GM18511 (cell line): ENCODE data around the gene BMPR2.
"Not testable (repeated sequence)": the region's sequence is repeated elsewhere in the genome, so short reads cannot be mapped to it uniquely, and the experiment has no call there.

Experiments used
- ATAC-seq: cut with Tn5 transposase; IDR thresholded peaks from one replicate; pipeline ENCODE4 v1.9.1; 2021; ENCODE audit warnings: mild to moderate bottlenecking, moderate library complexity; ENCODE audit not compliant: unreplicated experiment

The BMPR2 gene

DNA sequence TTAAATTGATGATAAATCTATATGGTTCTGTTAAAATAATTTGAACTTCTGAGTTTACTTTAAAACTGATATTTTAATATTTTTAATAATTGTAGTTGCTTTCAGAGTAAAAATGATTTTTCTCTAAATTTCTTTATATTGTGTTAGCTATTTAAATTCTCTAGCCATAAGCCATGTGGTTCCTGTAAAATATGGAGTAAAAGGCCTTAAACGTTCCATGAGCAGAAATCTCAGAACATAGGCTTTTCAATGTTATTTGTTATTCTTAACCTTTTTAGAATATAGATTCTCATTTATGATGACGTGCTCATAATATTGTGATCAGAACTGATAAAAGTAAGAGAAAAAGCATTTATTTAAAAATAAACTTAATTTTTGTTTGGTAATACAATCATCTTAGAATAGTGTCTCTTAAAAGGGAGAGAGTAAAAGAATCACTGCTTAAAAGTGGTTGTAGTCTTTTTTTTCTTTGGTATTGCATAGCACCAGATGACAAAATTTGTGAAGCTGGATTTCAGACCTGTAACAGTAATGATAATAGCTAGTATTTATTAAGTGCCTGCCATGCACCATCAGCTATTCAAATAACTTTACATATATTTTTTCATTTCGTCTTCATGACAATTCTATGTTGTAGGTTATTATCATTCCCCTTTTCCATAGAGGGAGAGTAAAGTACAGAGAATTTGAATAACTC is 2.7 kb downstream of the BMPR2 start:
- no peak for ATAC-seq

DNA sequence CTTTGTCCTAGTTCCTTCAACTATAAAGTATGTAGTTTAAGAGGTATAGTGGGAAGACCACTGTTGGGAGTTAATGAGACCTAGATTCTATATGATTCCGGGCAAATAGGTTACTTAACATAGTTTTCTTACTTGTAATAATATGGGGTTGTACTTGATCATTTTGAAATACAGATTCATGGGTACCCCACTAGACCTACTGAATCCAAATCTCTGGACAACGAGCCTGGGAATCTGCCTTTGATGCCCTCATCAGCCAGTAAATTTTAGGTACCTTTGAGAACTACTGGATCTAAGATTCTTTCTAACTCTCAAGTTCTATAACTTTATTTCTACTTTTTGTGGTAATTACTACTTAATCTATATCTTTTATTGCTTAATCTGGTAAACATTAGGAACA is 6.6 kb downstream of the BMPR2 start:
- ATAC-seq: no peak

DNA sequence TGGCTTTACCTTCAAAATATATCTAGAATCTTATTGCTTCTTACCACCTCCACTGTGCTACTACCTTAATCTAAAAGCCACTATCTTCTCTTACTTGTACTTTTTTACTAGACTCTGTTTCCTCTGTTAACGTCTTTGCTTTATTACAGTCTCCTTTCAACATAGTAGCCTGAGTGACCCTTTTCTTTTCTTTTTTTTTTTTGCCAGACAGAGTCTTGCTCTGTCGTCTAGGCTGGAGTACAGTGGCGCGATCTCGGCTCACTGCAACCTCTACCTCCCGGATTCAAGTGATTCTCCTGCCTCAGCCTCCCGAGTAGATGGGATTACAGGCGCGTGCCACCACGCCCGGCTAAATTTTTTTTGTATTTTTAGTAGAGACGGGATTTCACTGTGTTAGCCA is 10.4 kb downstream of the BMPR2 start:
- not testable (repeated sequence) for ATAC-seq

DNA sequence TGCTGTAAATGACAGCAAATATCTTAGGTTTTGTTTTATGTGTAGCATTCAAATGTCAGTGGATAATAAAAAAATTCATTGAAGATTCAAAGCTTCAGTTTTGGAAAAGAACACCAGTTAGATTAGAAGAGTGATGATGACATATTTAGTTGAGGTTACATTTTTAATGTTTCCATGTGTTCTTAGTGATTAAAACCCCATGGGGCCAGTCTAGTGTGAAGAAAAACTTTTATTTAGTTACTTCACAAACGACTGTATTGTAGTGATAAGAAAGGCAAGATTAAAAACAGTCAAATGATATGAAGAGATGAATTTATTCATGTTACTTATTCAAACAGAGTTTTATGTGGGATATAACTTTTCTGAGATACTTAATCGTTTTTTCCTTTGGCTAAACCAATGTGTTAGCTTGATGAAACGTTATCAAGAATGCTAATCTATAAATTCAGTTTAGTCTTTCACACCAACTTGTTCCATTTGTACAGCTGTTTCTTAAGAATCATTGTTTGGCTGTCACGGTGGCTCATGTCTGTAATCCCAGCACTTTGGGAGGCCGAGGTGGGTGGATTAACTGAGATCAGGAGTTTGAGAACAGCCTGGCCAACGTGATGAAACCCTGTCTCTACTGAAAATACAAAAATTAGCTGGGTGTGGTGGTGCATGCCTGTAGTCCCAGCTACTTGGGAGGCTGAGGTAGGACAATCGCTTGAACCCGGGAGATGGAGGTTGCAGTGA is 11.6 kb downstream of the BMPR2 start:
- no peak for ATAC-seq

DNA sequence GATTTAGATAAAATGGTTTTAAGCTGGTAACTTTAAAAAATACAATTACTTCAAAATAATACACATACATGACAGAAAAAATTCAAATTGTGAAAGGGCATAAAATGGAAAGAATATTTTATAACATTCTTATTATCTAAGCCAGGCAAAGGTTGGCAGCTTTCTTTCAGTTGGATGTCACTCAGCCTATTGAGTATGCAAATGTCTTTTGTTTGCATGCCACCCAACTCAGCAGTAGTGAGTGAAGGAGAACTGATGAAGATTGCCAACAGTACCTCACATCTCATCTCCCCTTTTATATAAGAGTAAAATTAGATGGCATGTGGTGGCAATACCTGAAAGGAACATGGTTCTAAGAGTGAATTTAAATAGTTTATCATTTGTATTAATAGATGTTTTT is 24.8 kb downstream of the BMPR2 start:
- no peak for ATAC-seq

DNA sequence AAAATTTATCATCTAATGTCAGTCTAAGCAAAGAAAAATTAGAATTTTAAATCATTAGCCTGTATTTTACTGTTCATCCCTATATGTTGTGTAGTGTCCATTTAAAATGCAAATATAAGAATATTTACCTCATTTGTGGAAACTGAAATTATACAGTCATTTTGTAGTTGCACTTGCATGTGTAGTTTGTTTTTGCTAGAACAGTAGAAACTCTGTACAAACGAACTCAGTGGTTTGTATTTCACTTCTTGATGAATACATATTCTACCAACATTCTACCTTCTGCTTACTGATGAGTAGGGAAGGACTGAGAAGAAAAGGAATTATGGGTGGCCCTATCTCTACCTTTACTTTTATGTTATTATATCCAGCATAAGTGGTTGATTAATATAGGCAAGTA is 29.7 kb downstream of the BMPR2 start:
- no peak for ATAC-seq

DNA sequence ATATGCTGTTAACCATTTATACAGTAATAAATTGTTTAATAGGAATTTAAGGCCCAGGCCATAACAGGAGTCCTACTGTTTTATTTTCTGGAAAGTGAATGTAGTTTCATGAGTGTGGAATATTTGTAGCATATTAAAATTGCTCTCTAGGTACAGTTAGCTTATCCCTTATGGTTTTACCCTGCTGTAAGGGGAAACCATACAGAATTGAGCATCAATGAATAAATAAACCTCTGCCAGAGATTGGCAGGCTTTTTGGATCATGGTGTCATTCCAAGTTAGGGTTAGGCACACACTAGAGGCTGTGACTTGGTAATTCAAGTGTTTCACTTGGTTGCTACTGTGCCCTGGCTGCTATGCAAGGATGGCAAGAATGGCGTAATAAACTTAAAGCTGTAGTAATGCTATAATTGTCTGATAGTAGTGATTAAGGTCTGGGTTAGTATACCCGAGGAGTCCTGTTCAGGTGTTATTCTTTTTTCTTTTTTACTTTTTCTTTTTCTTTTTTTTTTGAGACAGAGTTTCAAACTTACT is 30.4 kb downstream of the BMPR2 start:
- ATAC-seq: no peak

DNA sequence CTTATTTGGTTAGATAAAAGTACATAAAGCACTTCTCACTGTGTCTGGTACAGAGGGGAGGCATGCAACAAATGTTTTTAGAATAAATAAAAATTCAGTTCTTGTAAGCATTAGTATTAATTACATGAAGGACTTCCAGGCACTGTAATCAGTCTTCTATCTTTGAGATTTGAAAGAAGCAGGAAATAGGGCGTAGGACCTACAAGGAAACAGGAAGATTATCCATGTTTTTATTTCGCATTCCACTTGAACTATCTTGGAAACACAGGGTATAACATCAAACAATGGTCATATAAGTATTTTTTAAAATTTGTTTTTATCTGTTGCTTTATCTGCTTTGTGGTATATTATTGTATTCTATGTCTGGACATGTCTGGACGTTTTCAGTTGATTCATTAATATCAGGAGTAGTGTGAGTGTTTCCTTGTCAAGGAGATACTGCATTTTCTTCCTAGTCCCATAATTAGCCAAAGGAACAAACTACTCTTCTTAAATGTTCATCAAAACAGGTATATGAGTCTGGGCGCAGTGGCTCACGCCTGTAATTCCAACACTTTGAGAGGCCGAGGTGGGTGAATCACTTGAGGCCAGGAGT is 32.5 kb downstream of the BMPR2 start:
- no peak for ATAC-seq

DNA sequence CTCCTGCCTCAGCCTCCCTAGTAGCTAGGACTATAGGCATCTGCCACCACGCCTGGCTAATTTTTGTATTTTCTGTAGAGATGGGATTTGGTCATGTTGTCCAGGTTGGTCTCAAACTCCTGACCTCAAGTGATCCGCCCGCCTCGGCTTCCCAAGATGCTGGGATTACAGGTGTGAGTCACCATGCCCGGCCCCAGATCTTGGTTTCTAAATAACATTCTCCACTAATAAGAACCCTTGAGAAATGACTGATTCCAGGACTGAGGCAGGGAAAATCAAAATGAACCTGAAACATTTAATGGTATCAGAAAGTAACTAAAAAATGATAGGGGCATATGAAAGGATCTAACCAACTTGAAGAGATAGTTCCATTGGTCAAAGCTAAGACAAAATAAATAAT is 34.0 kb downstream of the BMPR2 start:
- ATAC-seq: no peak

DNA sequence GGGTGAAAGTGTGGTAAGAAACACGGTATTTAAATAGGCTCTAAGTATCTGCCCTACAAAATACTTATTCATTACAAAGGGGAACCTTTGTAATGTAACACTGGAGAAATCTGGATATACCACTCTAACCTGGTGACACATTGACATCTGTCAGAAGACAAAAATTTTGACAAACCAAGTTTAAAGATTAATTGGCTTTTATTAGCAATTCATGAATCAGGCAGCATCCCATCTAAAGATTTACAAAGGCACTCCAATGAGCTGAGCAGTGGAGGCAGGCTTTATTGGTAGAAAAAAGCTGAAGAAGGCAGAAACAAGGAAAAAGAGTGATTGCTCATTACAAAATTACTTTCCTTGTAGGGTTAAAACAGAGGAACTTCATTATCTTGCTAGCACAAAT is 35.0 kb downstream of the BMPR2 start:
- ATAC-seq: no peak

DNA sequence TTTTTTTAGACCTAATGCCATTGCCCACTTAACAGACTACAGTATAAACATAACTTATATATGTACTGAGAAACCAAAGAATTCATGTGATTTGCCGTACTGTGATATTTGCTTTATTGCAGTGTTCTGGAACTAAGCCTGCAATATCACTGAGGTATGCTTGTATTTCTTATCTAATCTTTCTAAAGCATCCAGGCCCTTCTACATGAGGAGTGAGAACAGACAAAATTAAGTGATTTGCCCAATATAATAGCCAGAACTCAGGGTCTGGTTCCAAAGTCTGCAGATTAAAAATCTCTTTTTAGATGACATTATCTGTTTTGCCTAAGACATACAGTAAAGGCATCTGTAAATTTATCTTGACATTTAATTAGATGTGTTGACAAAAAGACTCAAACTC is 41.9 kb downstream of the BMPR2 start:
- ATAC-seq: no peak

DNA sequence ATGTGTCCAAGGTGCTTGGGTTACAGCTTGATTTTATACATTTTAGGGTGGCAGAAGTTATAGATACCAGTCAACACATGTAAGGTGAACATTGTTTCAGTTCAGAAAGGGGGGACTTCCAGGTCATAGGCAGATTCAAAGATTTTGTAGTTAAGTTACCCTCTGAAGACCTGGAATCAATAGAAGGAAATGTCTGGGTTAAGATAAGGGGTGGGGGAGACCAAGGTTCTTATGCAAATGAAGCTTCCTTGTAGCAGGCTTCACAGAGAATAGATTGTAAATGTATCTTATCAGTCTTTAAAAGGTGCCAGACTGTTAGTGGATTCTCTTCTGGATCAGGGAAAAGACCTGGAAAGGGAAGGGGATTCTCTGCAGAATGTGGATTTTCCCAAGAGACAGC is 42.4 kb downstream of the BMPR2 start:
- no peak for ATAC-seq

DNA sequence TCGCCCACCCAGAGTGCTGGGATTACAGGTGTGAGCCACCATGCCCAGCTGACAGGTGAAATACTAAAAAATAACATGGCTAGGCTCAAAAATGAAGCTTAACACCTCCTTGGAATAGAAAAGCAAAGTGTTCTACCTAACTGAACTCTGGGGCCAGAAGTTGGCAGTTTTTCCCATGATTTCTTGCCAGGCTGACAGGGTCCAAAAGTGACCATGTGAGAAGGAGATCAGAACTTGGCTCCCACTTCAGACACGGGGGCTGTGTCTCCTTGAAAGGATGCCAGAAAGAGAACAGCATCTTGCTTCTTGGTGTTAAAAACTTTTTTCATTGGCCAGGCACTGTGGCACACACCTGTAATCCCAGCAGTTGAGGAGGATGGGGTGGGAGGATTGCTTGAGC is 47.0 kb downstream of the BMPR2 start:
- ATAC-seq: no peak

DNA sequence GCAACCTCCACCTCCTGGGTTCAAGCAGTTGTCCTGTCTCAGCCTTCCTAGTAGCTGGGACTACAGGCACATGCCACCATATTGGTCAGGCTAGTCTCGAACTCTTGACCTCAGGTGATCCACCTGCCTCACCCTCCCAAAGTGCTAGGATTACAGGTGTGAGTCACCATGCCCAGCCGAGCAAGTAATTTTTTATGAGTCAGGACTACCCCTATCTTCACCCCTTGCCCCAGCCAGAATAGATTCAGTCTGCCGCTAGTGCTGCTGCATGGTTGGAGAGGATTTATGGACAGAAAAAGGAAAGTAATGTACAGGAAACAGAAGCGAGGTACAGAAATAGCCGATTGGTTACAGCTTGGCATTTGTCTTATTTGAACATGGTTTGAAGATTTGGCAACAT is 48.9 kb downstream of the BMPR2 start:
- ATAC-seq: no peak

DNA sequence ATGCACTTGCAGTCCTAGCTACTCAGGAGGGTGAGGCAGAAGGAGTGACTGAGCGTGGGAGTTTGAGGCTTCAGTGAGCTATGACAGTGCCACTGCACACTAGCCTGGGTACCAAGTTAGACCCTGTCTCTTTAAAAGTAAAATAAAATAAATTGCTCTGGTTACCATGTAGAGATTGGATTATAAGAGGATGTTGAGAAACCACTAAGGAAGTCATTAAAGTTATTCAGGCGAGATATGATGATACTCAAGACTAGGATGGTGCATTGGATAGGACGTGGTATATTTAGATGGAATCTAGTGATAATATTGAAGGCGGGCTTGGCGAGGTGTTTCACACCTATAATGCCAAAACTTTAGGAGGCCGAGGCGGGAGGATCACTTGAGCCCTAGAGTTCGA is 50.6 kb downstream of the BMPR2 start:
- ATAC-seq: no peak

DNA sequence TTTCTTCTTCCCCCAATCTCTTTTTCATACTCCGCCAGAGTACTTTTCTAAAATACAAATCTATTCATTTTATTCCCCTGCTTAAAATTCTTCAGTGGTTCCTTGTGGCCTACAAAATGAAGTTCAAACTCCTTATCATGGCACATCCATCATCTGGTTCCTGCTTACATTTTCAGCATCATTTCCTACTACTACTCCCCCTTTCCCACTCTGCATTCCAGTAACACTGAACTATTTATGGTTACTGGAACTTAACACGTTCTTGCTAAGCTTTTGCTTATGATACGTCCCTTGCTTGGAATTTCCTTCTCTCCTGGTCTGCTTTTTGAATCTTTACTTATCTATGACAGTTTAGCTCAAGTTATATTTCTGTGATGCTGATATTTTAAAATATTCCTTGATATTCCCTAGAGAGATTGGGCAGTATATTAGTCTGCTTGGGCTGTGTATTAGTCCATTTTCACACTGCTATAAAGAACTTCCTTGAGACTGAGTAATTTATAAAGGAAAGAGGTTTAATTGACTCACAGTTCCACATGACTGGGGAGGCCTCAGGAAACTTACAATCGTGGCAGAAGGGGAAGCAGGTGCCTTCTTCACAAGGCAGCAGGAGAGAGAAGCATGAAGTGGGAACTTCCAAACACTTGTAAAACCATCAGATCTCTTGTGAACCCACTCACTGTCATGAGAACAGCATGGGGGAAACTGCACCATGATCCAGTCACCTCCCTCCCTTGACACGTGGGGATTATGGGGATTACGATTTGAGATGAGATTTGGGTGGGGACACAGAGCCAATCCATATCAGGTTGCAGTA is 53.2 kb downstream of the BMPR2 start:
- ATAC-seq: no peak

DNA sequence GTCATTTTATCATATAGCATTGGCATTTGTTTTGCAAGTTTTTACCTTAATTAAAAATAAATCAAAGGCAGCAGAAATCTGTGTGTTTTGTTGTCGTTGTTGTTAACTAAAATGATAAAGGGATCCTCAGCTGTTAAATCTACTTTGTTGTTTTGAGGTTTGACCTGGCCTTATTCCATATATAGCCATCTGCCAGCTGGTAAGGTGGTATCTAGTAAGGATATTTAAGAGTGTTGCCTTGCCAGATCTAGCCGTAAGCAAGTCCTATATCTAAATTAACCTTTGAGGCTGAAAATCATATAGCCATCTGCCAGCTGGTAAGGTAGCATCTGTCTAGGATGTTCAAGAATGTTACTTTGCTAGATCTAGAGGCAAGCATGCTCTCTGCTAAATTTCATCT is 56.6 kb downstream of the BMPR2 start:
- ATAC-seq: no peak

DNA sequence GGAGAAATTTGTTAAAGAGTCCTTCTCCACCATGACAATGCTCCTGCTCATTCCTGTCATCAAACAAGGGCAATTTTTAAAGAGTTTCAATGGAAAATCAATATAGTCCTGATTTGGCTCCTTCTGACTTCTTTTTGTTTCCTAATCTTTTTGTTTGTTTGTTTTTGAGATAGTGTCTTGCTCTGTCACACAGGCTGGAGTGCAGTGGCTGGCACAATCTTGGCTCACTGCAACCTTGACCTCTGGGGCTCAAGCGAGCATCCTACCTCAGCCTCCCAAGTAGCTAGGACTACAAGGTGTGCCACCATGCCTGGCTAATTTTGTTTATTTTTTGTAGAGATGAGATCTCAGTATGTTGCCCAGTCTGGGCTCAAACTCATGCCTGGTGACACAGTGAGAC is 58.3 kb downstream of the BMPR2 start:
- no peak for ATAC-seq

DNA sequence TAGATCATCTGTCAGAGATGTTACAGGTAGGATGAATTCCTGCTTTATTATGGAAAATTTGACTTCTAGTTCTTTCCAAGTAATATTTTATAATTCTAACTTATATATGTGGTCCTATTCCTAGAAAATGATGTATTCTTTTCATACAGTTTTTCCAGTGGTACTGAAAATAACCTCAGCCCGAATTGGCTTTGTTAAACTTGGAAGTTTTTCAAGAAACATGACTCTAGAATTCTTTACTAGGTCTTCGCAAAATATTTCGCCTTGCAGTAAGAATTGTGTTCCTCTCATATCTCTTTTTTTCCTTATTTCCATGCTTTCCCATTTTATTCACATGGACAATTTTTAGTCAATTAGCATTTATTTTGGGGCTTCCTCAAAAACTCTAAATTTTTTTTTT is 60.5 kb downstream of the BMPR2 start:
- no peak for ATAC-seq

DNA sequence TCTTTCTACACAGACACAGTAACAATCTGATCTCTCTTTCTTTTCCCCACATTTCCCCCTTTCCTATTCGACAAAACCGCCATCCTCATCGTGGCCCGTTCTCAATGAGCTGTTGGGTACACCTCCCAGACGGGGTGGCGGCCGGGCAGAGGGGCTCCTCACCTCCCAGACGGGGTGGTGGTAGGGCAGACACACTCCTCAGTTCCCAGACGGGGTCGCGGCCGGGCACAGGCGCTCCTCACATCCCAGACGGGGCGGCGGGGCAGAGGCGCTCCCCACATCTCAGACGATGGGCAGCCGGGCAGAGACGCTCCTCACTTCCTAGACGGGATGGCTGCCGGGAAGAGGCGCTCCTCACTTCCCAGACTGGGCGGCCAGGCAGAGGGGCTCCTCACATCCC is 64.0 kb downstream of the BMPR2 start:
- not testable (repeated sequence) for ATAC-seq

DNA sequence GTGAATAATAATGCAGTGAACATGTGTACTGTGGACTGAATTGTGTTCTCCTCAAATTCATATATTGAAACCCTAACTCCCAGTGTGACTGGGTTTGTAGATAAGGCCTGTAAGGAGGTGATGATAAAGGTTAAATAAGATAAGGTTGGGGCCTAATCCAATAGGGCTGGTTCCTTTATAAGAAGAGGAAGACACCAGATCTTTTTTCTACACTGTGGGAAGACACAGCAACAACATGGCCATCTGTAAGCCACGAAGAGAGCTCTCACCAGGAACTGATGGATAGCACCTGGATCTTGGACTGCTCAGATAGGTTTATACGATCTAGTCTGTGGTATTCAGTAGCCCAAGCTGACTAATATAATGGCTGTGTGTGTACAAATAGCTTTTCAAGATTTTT is 66.8 kb downstream of the BMPR2 start:
- ATAC-seq: no peak
